ENCODE measurements around the gene MFAP2.

DNA sequence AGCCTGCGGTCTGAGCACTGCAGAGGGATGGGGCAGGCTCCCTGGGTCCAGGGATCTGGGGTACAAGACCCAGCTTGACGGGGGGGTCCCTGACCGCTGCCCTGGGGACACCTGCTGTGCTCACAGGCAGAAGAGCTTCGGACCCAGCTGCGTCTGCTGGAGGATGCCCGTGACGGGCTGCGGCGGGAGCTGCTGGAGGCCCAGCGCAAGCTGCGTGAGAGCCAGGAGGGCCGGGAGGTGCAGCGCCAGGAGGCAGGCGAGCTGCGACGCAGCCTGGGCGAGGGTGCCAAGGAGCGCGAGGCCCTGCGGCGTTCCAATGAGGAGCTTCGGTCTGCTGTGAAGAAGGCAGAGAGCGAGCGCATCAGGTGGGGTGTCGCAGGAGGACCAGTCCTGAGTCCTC is 25.2 kb downstream of the MFAP2 start:
- TF ChIP-seq POLR2AphosphoS5 (IDR thresholded peaks at IDR 0.05; ENCODE audit: low read depth, low read length) (no peak), TAF1 (IDR thresholded peaks at IDR 0.05; ENCODE audit: borderline replicate concordance, insufficient read depth, low read length) (no peak), SIN3A (IDR thresholded peaks at IDR 0.05; ENCODE audit: borderline replicate concordance, insufficient read depth, low read length) (no peak)
- TF ChIP-seq, protein P1, sequence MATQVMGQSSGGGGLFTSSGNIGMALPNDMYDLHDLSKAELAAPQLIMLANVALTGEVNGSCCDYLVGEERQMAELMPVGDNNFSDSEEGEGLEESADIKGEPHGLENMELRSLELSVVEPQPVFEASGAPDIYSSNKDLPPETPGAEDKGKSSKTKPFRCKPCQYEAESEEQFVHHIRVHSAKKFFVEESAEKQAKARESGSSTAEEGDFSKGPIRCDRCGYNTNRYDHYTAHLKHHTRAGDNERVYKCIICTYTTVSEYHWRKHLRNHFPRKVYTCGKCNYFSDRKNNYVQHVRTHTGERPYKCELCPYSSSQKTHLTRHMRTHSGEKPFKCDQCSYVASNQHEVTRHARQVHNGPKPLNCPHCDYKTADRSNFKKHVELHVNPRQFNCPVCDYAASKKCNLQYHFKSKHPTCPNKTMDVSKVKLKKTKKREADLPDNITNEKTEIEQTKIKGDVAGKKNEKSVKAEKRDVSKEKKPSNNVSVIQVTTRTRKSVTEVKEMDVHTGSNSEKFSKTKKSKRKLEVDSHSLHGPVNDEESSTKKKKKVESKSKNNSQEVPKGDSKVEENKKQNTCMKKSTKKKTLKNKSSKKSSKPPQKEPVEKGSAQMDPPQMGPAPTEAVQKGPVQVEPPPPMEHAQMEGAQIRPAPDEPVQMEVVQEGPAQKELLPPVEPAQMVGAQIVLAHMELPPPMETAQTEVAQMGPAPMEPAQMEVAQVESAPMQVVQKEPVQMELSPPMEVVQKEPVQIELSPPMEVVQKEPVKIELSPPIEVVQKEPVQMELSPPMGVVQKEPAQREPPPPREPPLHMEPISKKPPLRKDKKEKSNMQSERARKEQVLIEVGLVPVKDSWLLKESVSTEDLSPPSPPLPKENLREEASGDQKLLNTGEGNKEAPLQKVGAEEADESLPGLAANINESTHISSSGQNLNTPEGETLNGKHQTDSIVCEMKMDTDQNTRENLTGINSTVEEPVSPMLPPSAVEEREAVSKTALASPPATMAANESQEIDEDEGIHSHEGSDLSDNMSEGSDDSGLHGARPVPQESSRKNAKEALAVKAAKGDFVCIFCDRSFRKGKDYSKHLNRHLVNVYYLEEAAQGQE (IDR thresholded peaks at IDR 0.05; ENCODE audit: insufficient read depth in 1 of 2, low read depth in 2 of 2, low read length in 2 of 2), result no peak

Measured in PFSK-1 (cell line).